ENCODE data around the gene STX1A.

The STX1A gene

GRCh38 chr7:73718905-73719805 is at the start of gene STX1A:
Gene STX1A (minus strand): TSS chr7:73719669. CDS start chr7:73719631, 38 bp downstream.
- peak in 1 of 2 donors; percentile 50 for DNase-seq (ENCODE audit: extremely low read depth in 1 of 2, low read depth in 1 of 2)

GRCh38 chr7:73768641-73769480 is 49.4 kb upstream of the STX1A start:
- no peak for DNase-seq (ENCODE audit: extremely low read depth in 1 of 2, low read depth in 1 of 2)

- no peak for DNase-seq (ENCODE audit: extremely low read depth in 1 of 2, low read depth in 1 of 2)
Measured at GRCh38 chr7:73766556-73767229, 47.2 kb upstream of the STX1A start.

GRCh38 chr7:73762659-73762999 is 43.2 kb upstream of the STX1A start:
- no peak for DNase-seq (ENCODE audit: extremely low read depth in 1 of 2, low read depth in 1 of 2)

GRCh38 chr7:73761854-73762658 is 42.6 kb upstream of the STX1A start:
- DNase-seq (ENCODE audit: extremely low read depth in 1 of 2, low read depth in 1 of 2): no peak

- DNase-seq (ENCODE audit: extremely low read depth in 1 of 2, low read depth in 1 of 2): no peak
Measured at GRCh38 chr7:73758581-73759138, 39.2 kb upstream of the STX1A start.

GRCh38 chr7:73749931-73750776 is 30.7 kb upstream of the STX1A start:
- no peak for DNase-seq (ENCODE audit: extremely low read depth in 1 of 2, low read depth in 1 of 2)

GRCh38 chr7:73746378-73746777 is 26.9 kb upstream of the STX1A start:
- no peak for DNase-seq (ENCODE audit: extremely low read depth in 1 of 2, low read depth in 1 of 2)

GRCh38 chr7:73742753-73743641 is 23.5 kb upstream of the STX1A start:
- DNase-seq (ENCODE audit: extremely low read depth in 1 of 2, low read depth in 1 of 2): no peak

GRCh38 chr7:73742338-73742752 is 22.9 kb upstream of the STX1A start:
- DNase-seq (ENCODE audit: extremely low read depth in 1 of 2, low read depth in 1 of 2): no peak

- no peak for DNase-seq (ENCODE audit: extremely low read depth in 1 of 2, low read depth in 1 of 2)
Measured at GRCh38 chr7:73741600-73741999, 22.1 kb upstream of the STX1A start.

GRCh38 chr7:73740771-73741170 is 21.3 kb upstream of the STX1A start:
- DNase-seq (ENCODE audit: extremely low read depth in 1 of 2, low read depth in 1 of 2): no peak

- no peak for DNase-seq (ENCODE audit: extremely low read depth in 1 of 2, low read depth in 1 of 2)
Measured at GRCh38 chr7:73740212-73740611, 20.7 kb upstream of the STX1A start.

GRCh38 chr7:73739387-73739767 is 19.9 kb upstream of the STX1A start:
- DNase-seq (ENCODE audit: extremely low read depth in 1 of 2, low read depth in 1 of 2): no peak

- DNase-seq (ENCODE audit: extremely low read depth in 1 of 2, low read depth in 1 of 2): peak; percentile 92 to 95
Measured at GRCh38 chr7:73738612-73739386, 19.3 kb upstream of the STX1A start, which contains the start of gene ABHD11. Gene ABHD11 (minus strand): TSS chr7:73738802. CDS start chr7:73738770, 32 bp downstream.

- DNase-seq (ENCODE audit: extremely low read depth in 1 of 2, low read depth in 1 of 2): peak in 1 of 2 donors; percentile 45
Measured at GRCh38 chr7:73738220-73738611, 18.7 kb upstream of the STX1A start.

GRCh38 chr7:73737491-73738219 is 18.2 kb upstream of the STX1A start:
- DNase-seq (ENCODE audit: extremely low read depth in 1 of 2, low read depth in 1 of 2): no peak
